Measurements from ENCODE around the gene LACTBL1.

- TF ChIP-seq CTCF (IDR thresholded peaks at IDR 0.05) (no peak), EZH2 (IDR thresholded peaks at IDR 0.05; ENCODE audit: borderline replicate concordance, insufficient read depth, low read depth, low read length, poor library complexity, severe bottlenecking) (no peak)
These were observed 62.4 kb downstream of the LACTBL1 start for GRCh38 chr1:22910286-22910685.
